Stimulated activated CD4-positive, alpha-beta T cell treated with anti-CD3 and anti-CD28 coated beads, Interleukin-15, amount 100 ng/mL, for 24 hours (primary cell): Measurements from ENCODE around the gene DARS2.

Experiments used
- DNase-seq: peaks from one replicate; pipeline ENCODE4 v3.0.0-alpha.2; 2020

The DARS2 gene

DNA sequence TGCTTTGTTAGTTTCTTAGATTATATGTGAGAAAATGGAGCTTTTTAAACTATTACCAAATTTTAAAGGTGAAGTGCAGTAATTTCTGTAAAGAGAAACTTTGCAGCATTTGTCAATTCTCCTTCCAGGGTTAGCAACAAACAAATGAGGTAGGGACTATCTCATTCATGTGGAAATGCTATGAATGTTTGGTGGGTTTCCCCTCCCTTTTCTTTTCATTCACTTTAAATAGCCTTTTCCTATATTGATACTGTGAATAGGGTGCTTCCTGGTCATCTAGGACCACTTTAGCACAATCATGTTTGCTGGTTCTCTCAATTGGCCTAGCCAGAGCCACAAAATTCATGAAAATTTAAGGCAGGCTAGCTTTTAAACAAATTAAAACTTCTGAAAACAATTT, 64.3 kb downstream of the DARS2 start:
- no peak for DNase-seq

DNA sequence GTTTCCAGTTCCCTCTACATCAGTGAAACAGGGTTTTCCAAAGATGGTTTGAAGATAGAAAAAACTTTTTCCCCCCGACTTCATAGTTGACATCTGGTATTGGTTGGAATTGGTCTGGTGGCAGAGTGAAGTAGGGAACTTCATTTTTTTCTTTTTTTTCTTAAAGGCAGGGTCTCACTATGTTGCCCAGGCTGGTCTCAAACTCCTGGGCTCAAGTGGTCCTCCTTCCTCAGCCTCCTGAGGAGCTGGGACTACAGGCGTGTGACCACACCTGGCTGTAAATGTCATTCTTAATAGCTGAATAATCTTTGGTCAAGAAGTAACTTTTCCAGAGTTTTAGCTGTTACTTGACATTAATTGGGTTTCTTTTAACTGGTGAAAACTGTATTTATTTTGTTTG, 65.4 kb downstream of the DARS2 start:
- no peak for DNase-seq

DNA sequence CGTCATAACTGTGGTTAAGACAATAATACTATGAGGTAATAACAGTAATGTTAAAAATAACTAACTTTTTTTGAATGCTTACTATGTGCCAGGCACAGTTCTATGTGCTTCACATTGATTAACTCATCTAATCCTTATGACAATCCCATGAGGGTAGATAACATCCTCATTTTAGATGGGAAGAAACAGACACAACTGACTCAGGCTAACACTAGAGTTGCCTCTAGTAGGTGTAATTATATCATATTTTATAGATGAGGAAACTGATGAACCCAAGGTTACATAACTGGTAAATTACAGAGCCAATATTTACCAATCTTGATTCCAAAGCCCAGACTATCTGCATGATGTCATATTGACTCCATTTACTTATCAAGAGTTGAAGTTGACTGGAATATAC, 69.1 kb downstream of the DARS2 start:
- DNase-seq, result no peak

DNA sequence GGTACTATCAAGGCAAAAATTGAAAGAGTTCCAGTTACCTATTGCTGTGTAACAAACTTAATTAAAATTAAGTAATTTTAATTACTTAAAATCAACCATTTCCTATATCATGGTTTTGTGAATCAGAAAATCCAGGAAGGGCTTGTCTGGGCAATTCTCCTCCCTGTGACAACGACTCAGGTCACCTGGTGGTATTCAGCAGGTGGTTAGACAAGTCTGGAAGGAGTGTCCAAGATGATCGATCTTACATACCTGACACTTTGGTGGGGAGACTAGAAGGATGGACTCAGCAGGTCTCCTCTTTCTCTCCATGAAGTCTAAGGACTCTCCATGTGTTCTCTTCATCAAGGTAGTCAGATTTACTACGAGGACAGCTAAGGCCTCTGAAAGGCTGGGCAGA, 69.7 kb downstream of the DARS2 start:
- no peak for DNase-seq

GRCh38 chr1:173900427-173900826, 76.0 kb downstream of the DARS2 start:
- no peak for DNase-seq

DNA sequence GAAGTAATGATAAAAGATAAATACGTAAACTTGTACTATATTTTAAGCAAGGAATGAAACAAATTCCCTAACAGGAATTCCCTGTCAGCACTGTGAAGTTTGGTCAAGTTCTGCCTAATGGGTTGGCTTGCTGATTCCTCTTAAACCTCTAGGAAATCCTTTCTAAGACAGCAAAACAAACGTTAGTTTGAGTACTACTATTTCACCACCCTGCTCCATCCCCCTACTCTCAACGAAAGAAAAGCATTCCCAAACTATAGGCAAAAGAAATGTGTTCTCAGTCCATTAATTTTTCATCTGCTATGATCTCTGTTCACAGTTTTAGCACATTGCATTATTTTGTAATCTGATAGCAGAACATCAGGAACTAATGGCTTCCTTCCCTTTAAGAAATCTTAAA, 76.5 kb downstream of the DARS2 start:
- no peak for DNase-seq

DNA sequence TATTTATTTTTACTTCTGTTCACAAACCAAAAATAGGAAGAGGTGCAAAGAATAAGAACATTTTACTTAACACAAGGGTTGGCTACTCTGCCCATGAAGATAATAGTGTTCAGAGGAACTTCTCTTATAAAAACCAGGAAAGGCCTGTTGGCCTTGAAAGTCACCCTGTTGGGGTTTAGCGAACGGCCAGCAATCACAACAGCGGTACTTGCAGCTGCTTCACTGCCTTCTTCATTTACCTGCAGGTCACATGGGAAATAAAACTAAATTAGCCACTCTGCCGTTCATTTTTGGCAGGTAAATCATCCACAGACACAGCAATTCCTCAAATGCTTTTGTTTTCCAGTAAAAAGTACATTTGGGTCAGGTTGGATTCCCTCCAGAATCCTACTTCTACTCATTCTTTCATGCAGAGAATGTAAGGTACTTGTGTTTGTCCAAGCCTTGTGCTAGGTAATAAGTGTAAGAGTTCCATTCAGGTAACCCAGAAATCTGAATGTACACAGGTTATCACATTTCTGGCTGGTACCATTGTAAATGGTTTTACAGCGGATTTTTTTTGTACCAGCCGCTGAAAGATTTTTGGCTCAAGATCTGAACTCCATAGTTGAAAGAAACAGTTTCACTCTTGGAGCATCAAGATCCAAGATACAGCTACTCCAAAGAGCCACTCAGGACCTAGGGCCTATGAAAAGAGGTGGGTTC, 79.5 kb downstream of the DARS2 start:
- DNase-seq, result no peak
